ENCODE data around the gene MS4A12.

- no peak for TF ChIP-seq CTCF (IDR thresholded peaks at IDR 0.05)
- no peak for TF ChIP-seq POLR2A (IDR thresholded peaks at IDR 0.05)
These were observed 9.7 kb downstream of the MS4A12 start for GRCh38 chr11:60502221-60502775.
